Mucosa of descending colon (tissue), 3 donors: Measurements from ENCODE around the gene ELMO1. TPM values are rescaled to one million over a fixed set of nuclear protein-coding genes. Genes with fewer than 3 reads are reported as not detected.

Source experiments
- ATAC-seq: fragments of 200-7000 bp; cut with Tn5 transposase; one replicate; pipeline ENCODE4 v1.9.1; 2020; ENCODE audit warnings: mild to moderate bottlenecking, moderate library complexity
- DNase-seq, 3 donors: peaks; one replicate each; pipeline ENCODE4 v3.0.0-alpha.2; 2020
- H3K36me3 ChIP-seq: fragments of 200-600 bp; one replicate; pipeline ENCODE4 v1.8.0; 2021; ENCODE audit warnings: low read depth, mild to moderate bottlenecking
- H3K4me1 ChIP-seq: fragments of 200-600 bp; one replicate; pipeline ENCODE4 v1.8.0; 2021; ENCODE audit warnings: low read depth, mild to moderate bottlenecking
- H3K4me3 ChIP-seq: fragments of 200-600 bp; one replicate; pipeline ENCODE4 v1.8.0; 2021; ENCODE audit warnings: mild to moderate bottlenecking
- H3K9me3 ChIP-seq: fragments of 200-600 bp; one replicate; pipeline ENCODE4 v1.8.0; 2021; ENCODE audit warnings: mild to moderate bottlenecking
- intact Hi-C, 2 donors: fragments of 100-400 bp; cut with DNase I in 1 of 2; cut with micrococcal nuclease in 1 of 2; formaldehyde crosslinking; loops; one replicate each; pipeline versions ENCODE4 v1.11.0 to v1.11.1; 2022; cut with DNase I, micrococcal nuclease
- total RNA-seq, 3 donors: library from RNA; stranded (reverse); fragmentation: NEBNext Ultra II Directional in 2 of 3; extraction: Animal tissue kit (Norgen Biotek cat#: 25700) in 2 of 3; gene quantifications; one replicate each; pipeline versions ENCODE4 v1.2.1 to v1.2.4, GENCODE V29; 2021 to 2023
- TF ChIP-seq, protein P1 (sequence below): fragments of 200-600 bp; IDR thresholded peaks from one replicate; pipeline ENCODE4 v1.8.0; 2022; ENCODE audit warnings: antibody characterized with exemption, mild to moderate bottlenecking
- donor health status: DM: no; HTN: no; CAD: no; lungs with moderate emphysema.
- donor health status: DM: no; HTN: no; CAD: no.
- donor health status: DM: no; HTN: yes; CAD: no.

The ELMO1 gene
- total RNA-seq, 3 donors from 2014 or later = 9.7 to 27.2 (median 18.2) TPM

DNA sequence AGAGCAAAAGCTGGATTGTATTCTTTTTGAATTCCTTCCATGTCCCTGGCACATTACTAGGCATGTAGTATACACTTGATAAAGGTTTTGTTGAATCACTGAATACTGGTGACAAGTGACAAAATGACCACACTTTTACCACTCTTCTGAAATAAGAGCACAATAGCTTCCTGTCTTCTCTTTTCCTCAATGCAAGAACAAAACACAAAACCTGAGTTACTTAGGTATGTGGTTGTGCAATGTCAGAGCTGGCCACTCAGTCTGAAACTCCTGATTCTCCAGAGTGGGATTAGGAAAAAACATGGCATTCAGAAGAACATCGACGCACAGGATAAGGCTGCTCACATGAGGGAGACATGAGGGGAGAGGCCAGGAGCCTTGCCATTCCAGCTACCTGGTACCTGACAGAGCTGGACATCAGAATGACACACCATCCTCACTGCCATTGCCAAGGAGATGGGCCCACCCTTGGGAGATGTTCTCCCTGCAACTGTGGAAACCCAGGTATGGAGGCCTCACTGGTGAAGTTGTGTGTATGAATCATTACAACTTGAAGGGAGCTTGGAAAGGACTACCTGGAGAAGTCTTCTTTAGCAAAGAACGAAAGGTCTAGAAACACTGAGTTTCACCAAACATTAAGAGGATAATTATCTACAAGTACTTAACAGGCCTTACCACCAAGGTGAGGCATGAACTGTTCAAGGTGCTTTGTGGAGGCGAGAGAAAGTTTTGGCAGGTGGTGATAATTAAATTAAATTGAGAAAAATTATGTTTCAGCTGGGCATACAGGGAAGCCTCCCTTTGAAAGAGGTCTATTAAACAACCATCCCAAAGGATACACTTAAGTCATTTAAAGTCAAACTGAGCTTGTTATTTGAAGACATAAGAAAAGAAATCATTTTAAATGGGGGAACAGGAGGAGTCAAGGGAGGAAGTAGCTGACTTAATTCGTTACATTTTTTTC is 477.8 kb downstream of the ELMO1 start:
- Histone ChIP-seq H3K36me3 (no peaks in the 10 kb centered on the region), H3K9me3 (no peaks in the 10 kb centered on the region), H3K4me3 (no peak overlapping the region), H3K4me1 (peaks cover 6% of the 10 kb centered on the region)
- intact Hi-C loops = no loop called here
- TF ChIP-seq, protein P1, sequence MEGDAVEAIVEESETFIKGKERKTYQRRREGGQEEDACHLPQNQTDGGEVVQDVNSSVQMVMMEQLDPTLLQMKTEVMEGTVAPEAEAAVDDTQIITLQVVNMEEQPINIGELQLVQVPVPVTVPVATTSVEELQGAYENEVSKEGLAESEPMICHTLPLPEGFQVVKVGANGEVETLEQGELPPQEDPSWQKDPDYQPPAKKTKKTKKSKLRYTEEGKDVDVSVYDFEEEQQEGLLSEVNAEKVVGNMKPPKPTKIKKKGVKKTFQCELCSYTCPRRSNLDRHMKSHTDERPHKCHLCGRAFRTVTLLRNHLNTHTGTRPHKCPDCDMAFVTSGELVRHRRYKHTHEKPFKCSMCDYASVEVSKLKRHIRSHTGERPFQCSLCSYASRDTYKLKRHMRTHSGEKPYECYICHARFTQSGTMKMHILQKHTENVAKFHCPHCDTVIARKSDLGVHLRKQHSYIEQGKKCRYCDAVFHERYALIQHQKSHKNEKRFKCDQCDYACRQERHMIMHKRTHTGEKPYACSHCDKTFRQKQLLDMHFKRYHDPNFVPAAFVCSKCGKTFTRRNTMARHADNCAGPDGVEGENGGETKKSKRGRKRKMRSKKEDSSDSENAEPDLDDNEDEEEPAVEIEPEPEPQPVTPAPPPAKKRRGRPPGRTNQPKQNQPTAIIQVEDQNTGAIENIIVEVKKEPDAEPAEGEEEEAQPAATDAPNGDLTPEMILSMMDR = no peak
- no peak for ATAC-seq
- no peak for DNase-seq

DNA sequence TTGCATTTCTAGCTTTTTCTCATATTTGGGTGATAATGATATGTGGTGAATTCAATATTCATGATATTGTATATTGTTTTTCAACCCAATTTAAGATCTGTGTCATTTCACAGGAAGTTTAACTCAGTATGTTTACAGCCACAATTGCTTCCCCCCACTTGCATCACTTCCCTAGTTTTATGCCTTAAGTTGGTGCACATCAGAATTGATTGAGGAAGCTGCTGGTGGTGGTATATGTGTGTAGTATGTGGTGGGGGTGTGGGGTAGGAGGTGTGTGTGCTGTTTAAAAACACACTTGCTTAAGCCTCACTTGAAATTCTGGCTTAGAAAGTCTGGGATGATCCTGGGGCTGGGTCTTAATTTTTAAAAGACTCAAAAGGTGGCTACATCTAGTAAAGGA is 479.3 kb downstream of the ELMO1 start:
- DNase-seq (peak in 1 of 3 donors; percentile 28), ATAC-seq (peak; percentile 54)
- no peak overlapping the region for H3K4me3 ChIP-seq
- peaks cover 7% of the 10 kb centered on the region for H3K4me1 ChIP-seq
- no peaks in the 10 kb centered on the region for H3K9me3 ChIP-seq
- intact Hi-C loops = no loop called here
- TF ChIP-seq, protein P1 = no peak
- no peaks in the 10 kb centered on the region for H3K36me3 ChIP-seq

DNA sequence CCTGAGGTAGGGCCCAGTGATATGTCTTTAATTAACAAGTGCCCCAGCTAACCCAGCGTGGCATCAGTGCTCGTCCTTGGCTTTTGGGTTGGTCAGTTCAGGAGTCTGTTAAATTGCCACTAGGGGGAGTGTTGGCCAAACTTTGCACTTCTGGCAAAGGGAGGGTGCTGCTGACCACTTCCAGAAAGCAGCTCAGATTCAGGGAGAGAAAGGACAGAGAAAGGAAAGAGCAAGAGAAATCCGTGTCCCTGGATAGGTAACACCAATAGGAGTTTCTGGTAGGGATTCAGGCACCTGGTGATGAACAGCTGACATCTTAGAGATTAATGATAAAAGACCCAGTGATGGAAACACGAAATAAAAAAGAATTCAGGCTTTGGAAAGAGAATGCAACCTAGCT is 481.3 kb downstream of the ELMO1 start:
- intact Hi-C loops = no loop called here
- TF ChIP-seq, protein P1 = peak; percentile 36
- Histone ChIP-seq H3K4me3 (no peak overlapping the region), H3K9me3 (no peaks in the 10 kb centered on the region), H3K4me1 (peaks cover 7% of the 10 kb centered on the region), H3K36me3 (no peaks in the 10 kb centered on the region)
- DNase-seq = peak in 1 of 3 donors; percentile 36
- peak; percentile 65 for ATAC-seq

DNA sequence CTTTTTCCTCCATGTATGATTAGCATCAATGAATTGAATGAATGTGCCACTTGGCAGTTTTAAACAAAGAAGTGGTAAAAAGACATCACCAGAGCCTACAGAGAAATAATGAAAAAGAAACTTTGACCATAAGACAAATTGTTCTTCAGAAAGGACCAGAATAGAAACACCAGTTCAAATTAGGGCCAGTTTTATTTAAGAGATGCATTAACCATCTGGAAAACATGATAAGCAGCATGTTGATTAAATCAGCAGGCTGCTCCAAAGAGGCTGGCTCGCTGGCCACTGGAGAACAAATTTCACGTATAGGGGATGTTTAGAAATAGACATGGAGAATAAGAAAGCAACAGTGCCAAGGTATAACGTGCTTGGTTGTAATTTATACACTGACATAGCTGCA is 482.0 kb downstream of the ELMO1 start:
- intact Hi-C loops = no loop called here
- no peaks in the 10 kb centered on the region for H3K9me3 ChIP-seq
- TF ChIP-seq, protein P1 = no peak
- H3K4me1 ChIP-seq = peaks cover 7% of the 10 kb centered on the region
- DNase-seq (no peak), ATAC-seq (no peak)
- H3K4me3 ChIP-seq = no peak overlapping the region
- no peaks in the 10 kb centered on the region for H3K36me3 ChIP-seq

DNA sequence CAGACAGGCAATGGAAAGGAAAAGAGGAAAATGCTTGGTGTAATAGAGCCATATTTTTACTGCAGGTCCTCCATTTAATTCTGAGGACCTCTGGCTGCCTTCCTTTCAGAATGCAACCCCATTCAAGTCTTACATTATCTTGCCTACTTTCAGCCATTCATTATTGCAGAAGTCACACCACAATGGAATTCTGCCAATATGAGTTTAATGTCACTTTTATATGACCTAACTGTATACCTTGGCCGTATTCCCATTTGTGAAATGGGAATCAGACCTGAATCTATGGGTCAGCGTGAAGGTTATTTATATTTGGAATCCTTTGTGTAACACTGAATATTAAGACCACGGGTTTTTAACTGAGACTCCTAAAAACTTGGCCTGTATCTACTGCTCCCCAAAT is 482.6 kb downstream of the ELMO1 start:
- TF ChIP-seq, protein P1 = no peak

More for the DNA sequence above, 482.6 kb downstream of the ELMO1 start:
- intact Hi-C loops = no loop called here
- Histone ChIP-seq H3K4me1 (peaks cover 7% of the 10 kb centered on the region), H3K36me3 (no peaks in the 10 kb centered on the region), H3K9me3 (no peaks in the 10 kb centered on the region), H3K4me3 (no peak overlapping the region)
- ATAC-seq = peak; percentile 75
- DNase-seq = no peak
